ENCODE results near the gene CPLX1. TPM values are rescaled to one million over a fixed set of nuclear protein-coding genes. Genes with fewer than 3 reads are reported as not detected.
A peak's percentile ranks its signal among the peaks of the same experiment; 100 is the strongest.

CPLX1 gene
- polyA plus RNA-seq, 3 donors, result not detected

- Histone ChIP-seq H3K4me3 (replicated peaks in 1 of 3; ENCODE audit: low read depth in 2 of 3, low read length in 3 of 3) (no peak overlapping the region), H4K20me1 (ENCODE audit: insufficient read depth, low read length) (peaks cover 35% of the 10 kb centered on the region), H3K27me3 (ENCODE audit: control insufficient read depth in 2 of 2, insufficient read depth in 2 of 2, low read length in 2 of 2) (no peaks in the 10 kb centered on the region), H2AFZ (ENCODE audit: insufficient read depth, low read depth, low read length, poor library complexity, severe bottlenecking) (no peak overlapping the region), H3K4me1 (ENCODE audit: control insufficient read depth in 1 of 2, insufficient read depth in 2 of 2, low read length in 2 of 2) (no peaks in the 10 kb centered on the region), H3K9me3 (replicated peaks in 1 of 2; ENCODE audit: control insufficient read depth in 1 of 2, insufficient read depth in 1 of 2, low read length in 2 of 2) (no peaks in the 10 kb centered on the region), H3K79me2 (ENCODE audit: insufficient read depth, low read length) (no peaks in the 10 kb centered on the region), H3K36me3 (replicated peaks in 1 of 2; ENCODE audit: control insufficient read depth in 1 of 2, insufficient read depth in 2 of 2, low read length in 2 of 2) (peaks cover 85 to 96% of the 10 kb centered on the region in 2 donors), H3K9ac (ENCODE audit: insufficient read depth, low read length, poor library complexity, severe bottlenecking) (no peak overlapping the region), H3K4me2 (replicated peaks; ENCODE audit: extremely low read depth, low read length, poor library complexity, severe bottlenecking) (no peak overlapping the region), H3K27ac (ENCODE audit: low read depth in 1 of 2, low read length in 2 of 2) (no peak overlapping the region)
- 100% methylated on average over 1 of the region's 1 CpG for WGBS (ENCODE audit: insufficient coverage)
- H3K36me3 Mint-ChIP-seq, result peaks cover 85 to 99% of the 10 kb centered on the region in 2 donors
- no peaks in the 10 kb centered on the region for H3K27me3 Mint-ChIP-seq (ENCODE audit: low read depth in 3 of 3)
- H3K4me1 Mint-ChIP-seq, result no peaks in the 10 kb centered on the region
- no peak overlapping the region for H3K4me3 Mint-ChIP-seq
- intact Hi-C loops (cut with micrococcal nuclease), result no loop called here
- peak overlapping the region in 2 of 7 donors; percentile 63 to 76 for H3K27ac Mint-ChIP-seq
- peaks cover 0 to 6% (median 0%) of the 10 kb centered on the region in 7 donors for H3K9me3 Mint-ChIP-seq
- TF ChIP-seq, protein P1, sequence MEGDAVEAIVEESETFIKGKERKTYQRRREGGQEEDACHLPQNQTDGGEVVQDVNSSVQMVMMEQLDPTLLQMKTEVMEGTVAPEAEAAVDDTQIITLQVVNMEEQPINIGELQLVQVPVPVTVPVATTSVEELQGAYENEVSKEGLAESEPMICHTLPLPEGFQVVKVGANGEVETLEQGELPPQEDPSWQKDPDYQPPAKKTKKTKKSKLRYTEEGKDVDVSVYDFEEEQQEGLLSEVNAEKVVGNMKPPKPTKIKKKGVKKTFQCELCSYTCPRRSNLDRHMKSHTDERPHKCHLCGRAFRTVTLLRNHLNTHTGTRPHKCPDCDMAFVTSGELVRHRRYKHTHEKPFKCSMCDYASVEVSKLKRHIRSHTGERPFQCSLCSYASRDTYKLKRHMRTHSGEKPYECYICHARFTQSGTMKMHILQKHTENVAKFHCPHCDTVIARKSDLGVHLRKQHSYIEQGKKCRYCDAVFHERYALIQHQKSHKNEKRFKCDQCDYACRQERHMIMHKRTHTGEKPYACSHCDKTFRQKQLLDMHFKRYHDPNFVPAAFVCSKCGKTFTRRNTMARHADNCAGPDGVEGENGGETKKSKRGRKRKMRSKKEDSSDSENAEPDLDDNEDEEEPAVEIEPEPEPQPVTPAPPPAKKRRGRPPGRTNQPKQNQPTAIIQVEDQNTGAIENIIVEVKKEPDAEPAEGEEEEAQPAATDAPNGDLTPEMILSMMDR (IDR thresholded peaks at IDR 0.05), result no peak
- no peak for DNase-seq
These were observed 29.9 kb upstream of the CPLX1 start for GRCh38 chr4:855880-856224.

DNA sequence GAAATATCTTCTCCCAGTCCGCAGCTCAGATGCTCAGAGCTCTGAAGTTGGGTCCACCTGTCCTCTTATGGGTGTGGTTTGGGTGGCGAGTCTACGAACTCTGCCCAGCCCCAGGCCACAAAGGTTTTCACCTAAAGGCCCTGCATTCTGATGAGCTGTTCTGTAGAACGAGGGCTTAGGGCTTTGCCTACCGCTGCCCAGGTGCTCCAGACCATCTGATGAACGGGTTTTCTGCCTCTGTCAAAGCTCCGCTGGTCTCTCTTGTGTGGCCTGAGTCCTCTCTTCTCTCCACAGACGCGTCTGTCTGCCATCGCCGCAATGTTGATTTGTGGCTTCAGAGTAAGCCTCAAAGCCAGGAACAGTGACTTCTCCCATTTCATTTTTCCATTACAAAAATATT lies 28.4 kb upstream of the CPLX1 start:
- no peaks in the 10 kb centered on the region for H3K4me1 ChIP-seq (ENCODE audit: control insufficient read depth in 1 of 2, insufficient read depth in 2 of 2, low read length in 2 of 2)
- H3K36me3 Mint-ChIP-seq, result peaks cover 81 to 97% of the 10 kb centered on the region in 2 donors
- H3K27ac Mint-ChIP-seq, result no peak overlapping the region
- H3K27me3 Mint-ChIP-seq (ENCODE audit: low read depth in 3 of 3), result no peaks in the 10 kb centered on the region
- H3K36me3 ChIP-seq (replicated peaks in 1 of 2; ENCODE audit: control insufficient read depth in 1 of 2, insufficient read depth in 2 of 2, low read length in 2 of 2), result peaks cover 84 to 94% of the 10 kb centered on the region in 2 donors
- no peak for DNase-seq
- no peaks in the 10 kb centered on the region for H3K27me3 ChIP-seq (ENCODE audit: control insufficient read depth in 2 of 2, insufficient read depth in 2 of 2, low read length in 2 of 2)
- H3K27ac ChIP-seq (ENCODE audit: low read depth in 1 of 2, low read length in 2 of 2), result no peak overlapping the region
- TF ChIP-seq, protein P1 (IDR thresholded peaks at IDR 0.05), result no peak
- no peaks in the 10 kb centered on the region for H3K4me1 Mint-ChIP-seq
- H3K4me2 ChIP-seq (replicated peaks; ENCODE audit: extremely low read depth, low read length, poor library complexity, severe bottlenecking), result no peak overlapping the region
- WGBS (ENCODE audit: insufficient coverage), result 100% methylated on average over 10 of the region's 11 CpGs
- intact Hi-C loops (cut with micrococcal nuclease), result no loop called here
- H3K9me3 ChIP-seq (replicated peaks in 1 of 2; ENCODE audit: control insufficient read depth in 1 of 2, insufficient read depth in 1 of 2, low read length in 2 of 2), result peaks cover 0 to 2% of the 10 kb centered on the region in 2 donors
- H3K4me3 ChIP-seq (replicated peaks in 1 of 3; ENCODE audit: low read depth in 2 of 3, low read length in 3 of 3), result no peak overlapping the region
- no peak overlapping the region for H2AFZ ChIP-seq (ENCODE audit: insufficient read depth, low read depth, low read length, poor library complexity, severe bottlenecking)
- H3K79me2 ChIP-seq (ENCODE audit: insufficient read depth, low read length), result no peaks in the 10 kb centered on the region
- H3K9me3 Mint-ChIP-seq, result peaks cover 0 to 6% (median 2%) of the 10 kb centered on the region in 7 donors
- peaks cover 20% of the 10 kb centered on the region for H4K20me1 ChIP-seq (ENCODE audit: insufficient read depth, low read length)
- no peak overlapping the region for H3K4me3 Mint-ChIP-seq
- no peak overlapping the region for H3K9ac ChIP-seq (ENCODE audit: insufficient read depth, low read length, poor library complexity, severe bottlenecking)
